CD4-positive, alpha-beta T cell treated with Interleukin-15 for 4 hours (primary cell): ENCODE results near the gene NBR1.
"Not testable (repeated sequence)": the region's sequence is repeated elsewhere in the genome, so short reads cannot be mapped to it uniquely, and the experiment has no call there.

Source experiments
- DNase-seq: peaks from one replicate; pipeline ENCODE4 v3.0.0-alpha.2; 2020; ENCODE audit warnings: low spot score

The NBR1 gene, protein sequence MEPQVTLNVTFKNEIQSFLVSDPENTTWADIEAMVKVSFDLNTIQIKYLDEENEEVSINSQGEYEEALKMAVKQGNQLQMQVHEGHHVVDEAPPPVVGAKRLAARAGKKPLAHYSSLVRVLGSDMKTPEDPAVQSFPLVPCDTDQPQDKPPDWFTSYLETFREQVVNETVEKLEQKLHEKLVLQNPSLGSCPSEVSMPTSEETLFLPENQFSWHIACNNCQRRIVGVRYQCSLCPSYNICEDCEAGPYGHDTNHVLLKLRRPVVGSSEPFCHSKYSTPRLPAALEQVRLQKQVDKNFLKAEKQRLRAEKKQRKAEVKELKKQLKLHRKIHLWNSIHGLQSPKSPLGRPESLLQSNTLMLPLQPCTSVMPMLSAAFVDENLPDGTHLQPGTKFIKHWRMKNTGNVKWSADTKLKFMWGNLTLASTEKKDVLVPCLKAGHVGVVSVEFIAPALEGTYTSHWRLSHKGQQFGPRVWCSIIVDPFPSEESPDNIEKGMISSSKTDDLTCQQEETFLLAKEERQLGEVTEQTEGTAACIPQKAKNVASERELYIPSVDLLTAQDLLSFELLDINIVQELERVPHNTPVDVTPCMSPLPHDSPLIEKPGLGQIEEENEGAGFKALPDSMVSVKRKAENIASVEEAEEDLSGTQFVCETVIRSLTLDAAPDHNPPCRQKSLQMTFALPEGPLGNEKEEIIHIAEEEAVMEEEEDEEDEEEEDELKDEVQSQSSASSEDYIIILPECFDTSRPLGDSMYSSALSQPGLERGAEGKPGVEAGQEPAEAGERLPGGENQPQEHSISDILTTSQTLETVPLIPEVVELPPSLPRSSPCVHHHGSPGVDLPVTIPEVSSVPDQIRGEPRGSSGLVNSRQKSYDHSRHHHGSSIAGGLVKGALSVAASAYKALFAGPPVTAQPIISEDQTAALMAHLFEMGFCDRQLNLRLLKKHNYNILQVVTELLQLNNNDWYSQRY

DNA sequence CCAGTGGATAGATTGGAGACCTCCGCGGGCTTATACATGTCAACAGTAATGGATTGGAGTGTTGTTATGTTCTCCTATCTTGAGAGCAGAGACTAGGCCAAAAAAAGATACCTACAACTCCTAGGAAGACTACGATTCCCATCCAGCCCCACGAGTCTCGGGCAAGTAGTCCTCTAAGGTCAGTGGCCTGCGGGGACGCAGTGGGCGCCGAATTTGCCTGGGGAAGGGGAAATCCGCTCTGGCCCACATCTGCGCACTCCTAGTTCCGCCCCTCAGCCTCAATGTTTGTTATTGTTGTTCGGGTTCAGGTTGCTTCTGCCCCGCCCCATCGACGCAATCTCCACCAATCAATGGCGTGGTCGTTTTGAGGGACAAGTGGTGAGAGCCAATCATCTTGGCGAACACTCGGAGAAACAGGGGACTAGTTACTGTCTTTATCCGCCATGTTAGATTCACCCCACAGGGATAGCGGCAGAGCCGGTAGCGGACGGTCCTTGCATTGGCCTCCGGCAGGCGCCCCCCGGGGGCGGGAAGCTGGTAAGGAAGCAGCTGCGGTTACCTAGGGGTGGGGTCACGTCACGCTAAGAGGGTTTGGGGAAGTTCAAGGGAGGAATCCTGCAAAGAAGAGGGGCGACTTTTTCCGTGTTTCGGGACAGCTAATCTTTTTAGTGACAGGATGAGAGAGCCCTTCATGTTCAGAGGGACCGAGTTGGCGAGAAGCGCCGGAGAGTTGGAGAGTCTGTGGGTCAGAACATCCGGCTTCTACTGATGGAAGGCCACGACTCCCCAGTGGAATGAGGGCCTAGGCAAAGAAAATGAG lies at the start of gene NBR1:
TSS of gene NBR1 (plus strand) at position 449 of the 820 bp plus-strand sequence. CDS start 4,586 bp downstream, outside the sequence.
- DNase-seq = peak; percentile 99

DNA sequence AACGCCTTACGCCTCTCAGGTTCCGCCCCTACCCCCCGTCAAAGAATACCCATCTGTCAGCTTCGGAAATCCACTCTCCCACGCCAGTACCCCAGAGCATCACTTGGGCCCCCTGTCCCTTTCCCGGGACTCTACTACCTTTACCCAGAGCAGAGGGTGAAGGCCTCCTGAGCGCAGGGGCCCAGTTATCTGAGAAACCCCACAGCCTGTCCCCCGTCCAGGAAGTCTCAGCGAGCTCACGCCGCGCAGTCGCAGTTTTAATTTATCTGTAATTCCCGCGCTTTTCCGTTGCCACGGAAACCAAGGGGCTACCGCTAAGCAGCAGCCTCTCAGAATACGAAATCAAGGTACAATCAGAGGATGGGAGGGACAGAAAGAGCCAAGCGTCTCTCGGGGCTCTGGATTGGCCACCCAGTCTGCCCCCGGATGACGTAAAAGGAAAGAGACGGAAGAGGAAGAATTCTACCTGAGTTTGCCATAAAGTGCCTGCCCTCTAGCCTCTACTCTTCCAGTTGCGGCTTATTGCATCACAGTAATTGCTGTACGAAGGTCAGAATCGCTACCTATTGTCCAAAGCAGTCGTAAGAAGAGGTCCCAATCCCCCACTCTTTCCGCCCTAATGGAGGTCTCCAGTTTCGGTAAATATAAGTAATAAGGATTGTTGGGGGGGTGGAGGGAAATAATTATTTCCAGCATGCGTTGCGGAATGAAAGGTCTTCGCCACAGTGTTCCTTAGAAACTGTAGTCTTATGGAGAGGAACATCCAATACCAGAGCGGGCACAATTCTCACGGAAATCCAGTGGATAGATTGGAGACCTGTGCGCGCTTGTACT lies 45.7 kb upstream of the NBR1 start, which contains the start of gene BRCA1:
TSS of gene BRCA1 (minus strand) at position 232 of the 834 bp plus-strand sequence. CDS start 1,268 bp downstream, outside the sequence.
- DNase-seq = peak; percentile 97

DNA sequence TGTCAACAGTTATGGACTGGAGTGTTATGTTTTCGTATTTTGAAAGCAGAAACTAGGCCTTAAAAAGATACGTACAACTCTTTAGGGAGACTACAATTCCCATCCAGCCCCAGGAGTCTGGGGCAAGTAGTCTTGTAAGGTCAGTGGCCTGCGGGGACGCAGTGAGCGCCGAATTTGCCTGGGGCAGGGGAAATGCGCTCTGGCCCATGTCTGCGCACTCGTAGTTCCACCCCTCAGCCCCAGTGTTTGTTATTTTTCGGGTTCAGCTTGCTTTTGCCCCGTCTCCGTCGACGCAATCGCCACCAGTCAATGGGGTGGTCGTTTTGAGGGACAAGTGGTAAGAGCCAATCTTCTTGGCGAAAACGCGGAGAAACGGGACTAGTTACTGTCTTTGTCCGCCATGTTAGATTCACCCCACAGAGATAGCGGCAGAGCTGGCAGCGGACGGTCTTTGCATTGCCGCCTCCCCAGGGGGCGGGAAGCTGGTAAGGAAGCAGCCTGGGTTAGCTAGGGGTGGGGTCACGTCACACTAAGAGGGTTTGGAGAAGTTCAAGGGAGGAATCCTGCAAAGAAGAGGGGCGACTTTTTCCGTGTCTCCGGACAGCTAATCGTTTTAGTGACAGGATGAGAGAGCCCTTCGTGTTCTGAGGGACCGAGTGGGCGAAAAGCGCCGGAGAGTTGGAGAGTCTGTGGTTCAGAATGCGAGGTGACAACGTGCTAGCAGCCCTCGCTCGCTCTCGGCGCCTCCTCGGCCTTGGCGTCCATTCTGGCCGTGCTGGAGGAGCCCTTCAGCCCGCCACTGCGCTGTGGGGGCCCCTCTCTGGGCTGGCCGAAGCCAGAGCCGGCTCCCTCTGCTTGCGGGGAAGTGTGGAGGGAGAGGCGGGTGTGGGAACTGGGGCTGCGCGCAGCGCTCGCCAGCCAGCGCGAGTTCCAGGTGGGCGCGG lies 44.8 kb upstream of the NBR1 start:
- no peak for DNase-seq

DNA sequence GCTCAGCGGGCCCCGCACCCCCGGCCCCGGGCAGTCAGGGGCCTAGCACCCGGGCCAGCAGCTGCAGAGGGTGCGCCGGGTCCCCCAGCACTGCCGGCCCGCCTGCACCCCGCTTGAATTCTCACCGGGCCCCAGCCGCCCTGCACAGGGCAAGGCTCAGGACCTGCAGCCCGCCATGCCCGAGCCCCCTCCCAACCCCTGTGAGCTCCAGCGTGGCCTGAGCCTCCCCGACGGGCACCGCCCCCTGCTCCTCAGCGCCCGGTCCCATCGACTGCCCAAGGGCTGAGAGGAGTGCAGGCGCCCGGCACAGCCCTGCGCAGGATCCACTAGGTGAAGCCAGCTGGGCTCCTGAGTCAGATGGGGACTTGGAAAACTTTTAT lies 44.1 kb upstream of the NBR1 start:
- DNase-seq = no peak

DNA sequence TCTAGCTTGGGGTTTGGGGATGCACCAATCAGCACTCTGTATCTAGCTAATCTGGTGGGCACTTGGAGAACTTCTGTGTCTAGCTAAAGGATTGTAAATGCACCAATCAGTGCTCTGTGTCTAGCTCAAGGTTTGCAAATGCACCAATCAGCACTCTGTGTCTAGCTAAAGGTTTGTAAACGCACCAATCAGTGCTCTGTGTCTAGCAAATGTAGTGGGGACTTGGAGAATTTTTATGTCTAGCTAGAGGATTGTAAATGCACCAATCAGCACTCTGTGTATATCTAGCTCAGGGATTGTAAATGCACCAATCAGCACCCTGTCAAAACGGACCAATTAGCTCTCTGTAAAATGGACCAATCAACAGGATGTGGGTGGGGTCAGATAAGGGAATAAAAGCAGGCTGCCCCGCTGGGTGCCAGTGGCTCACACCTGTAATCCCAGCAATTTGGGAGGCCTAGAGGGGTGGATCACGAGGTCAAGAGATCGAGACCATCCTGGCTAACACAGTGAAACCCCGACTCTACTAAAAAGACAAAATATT lies 43.6 kb upstream of the NBR1 start:
- DNase-seq = not testable (repeated sequence)

DNA sequence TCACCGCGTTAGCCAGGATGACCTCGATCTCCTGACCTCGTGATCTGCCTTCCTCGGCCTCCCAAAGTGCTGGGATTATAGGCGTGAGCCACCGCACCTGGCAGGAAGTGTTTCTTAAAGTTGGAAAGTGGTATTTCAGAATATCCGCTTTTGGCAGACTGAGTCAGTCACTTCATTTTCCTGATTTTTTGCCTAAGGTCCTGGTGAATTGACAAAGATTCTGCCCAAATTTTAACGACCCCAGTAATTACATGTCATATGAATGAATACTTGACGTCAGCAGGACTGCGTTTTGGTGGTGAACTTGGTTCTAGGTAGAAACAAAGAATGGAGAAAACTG lies 41.4 kb upstream of the NBR1 start:
- DNase-seq = no peak

DNA sequence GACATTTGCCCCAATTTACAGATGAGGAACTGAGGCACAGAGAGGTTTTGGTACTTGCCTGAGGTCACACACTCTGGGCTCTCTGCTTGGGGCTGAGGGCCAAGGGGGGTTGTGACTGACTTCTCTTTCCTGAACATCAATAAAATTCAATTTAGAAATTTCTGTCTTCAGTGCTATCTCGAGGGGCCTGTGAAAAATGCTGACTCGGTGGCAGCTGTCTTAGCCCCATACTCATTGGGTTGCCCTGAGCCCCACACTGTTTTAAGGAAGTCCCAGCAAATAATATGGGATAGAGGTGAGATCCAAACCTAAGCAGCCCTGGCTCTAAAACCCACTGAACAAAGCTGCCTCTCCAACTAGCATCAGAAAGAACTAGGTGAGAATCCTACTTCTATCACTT lies 38.9 kb upstream of the NBR1 start:
- no peak for DNase-seq

DNA sequence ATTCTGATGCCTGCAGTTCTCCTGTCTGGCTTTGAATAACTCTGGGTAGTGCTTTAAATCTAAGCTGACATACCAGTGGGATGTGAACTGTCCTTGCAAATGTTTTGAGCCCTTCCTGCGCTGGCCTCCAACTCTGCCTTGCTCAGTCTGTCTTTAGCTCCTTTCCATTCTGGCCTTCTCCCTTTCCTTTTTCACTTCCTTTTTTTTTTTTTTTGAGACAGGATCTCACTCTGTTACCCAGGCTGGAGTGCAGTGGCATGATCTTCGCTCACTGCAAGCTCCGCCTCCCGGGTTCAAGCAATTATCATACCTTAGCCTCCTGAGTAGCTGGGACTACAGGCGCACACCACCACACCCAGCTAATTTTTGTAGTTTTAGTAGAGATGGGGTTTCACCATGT lies 37.6 kb upstream of the NBR1 start:
- DNase-seq = not testable (repeated sequence)

DNA sequence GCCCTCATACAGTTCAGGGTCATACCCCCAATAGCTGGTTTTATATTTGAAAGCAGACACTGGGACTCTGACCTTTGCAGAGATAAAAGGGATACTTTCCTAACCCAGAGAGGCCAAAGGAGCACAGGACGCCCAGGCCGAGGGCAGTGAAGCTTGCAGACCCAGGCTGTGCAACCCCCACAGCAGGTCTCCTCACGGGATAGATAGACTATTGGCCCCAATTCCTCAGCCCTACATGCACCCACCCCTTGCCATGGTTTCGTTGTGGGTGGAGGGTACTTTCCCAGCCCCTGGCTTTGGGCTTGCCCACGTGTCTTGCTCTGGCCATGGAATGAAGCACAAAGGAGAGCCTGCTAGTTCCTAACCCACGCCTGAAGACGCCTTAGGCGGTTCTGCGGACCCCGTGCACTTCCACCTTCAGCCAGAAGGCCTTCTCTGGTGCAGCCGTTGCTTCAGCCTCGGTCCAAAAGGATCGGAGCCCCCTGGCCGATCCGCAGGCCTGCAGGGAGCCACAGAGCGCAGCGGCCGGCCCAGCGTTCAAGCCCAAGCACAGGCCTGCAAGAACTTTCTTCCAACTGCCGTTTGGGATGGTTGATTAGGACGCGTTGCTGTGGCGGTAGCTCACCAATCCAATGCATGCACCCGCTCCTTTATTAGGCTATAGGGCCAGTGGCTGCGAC lies 36.1 kb upstream of the NBR1 start:
- DNase-seq = no peak

DNA sequence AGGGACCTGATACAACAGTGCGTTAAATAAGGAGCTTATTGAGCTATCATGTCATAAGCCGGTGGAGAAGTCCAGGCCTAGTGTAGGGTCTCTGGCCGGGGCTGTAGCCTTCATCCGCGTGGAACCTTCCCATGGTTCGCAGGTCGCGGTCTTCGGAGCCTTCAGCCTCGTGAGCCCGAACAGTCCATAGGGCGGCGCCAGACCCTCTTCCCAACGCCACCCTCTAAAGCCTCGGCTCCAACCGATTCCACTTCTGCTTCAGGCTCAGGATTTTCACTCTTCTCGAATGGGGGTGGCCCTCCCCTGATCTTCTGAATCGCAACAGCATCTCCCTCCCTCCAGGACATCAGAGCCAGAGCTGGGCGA lies 35.6 kb upstream of the NBR1 start:
- no peak for DNase-seq

DNA sequence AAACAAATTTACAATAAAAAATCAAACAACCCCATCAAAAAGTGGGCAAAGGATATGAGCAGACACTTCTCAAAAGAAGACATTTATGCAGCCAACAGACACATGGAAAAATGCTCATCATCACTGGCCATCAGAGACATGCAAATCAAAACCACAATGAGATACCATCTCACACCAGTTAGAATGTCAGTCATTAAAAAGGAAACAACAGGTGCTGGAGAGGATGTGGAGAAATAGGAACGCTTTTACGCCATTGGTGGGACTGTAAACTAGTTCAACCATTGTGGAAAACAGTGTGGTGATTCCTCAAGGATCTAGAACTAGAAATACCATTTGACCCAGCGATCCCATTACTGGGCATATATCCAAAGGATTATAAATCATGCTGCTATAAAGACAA lies 34.4 kb upstream of the NBR1 start:
- not testable (repeated sequence) for DNase-seq

DNA sequence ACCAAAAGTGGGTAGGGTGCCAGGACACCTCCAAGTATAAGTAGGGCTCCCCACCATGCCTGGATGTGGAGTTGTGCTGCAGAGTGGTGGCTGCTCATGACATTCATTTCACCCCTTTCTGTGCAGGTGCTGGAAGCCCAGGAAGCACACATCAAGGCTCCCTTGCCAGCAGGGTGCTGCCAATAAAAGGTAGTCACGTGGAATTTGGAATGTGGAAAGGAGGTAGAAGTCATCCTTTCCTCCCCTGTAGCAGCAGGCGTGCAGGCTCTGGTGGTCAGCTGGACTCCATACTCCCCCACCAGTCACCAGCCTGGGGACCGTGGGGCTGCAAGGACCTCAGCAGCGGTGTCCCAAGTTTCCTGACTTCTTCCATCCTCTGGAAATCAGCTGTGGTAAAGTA lies 32.5 kb upstream of the NBR1 start:
- DNase-seq = not testable (repeated sequence)

DNA sequence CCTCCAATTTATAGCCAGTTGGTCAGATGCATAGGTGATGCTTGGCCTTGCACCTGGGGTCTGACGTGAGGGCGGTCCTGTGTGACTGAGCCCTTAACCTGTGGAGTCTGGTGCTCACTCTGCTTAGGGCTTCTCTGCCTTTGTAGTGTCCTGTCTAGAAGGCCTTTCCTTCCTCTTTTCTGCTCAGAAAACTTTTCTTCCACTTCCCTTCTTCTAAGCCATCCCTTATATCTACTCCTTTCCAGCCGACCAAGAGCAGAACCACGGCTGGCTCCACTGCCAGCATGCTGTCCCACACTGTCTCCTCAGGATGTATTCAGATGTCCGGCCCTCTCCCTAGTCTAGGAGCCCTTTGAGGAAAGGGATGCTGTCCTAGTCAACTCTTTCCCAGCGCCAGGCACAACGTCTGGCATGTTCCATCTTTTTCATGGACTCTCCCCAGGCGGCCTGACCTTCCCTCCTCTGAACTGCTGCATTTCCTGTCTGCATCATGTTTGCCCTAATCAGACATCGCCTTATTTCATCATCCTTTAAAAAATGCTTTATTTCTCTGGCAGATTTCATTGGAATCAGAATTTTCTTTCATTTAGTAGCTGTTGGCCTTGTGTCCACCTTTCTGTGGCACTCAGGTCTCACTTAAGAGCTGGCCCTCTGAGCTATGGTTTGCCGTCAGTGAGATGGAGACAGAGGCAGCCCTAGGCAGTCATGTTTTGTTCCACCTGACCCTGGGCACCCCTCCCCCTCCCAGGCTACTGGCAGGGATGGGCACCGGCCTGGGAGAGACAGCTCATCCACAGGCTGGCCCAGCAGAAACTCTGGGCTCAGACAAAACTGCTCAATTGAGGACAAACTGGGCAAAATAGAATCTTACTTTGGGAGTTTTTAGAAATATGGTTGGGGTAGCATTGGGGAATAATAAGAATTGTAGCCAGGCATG lies 30.4 kb upstream of the NBR1 start:
- DNase-seq = no peak

DNA sequence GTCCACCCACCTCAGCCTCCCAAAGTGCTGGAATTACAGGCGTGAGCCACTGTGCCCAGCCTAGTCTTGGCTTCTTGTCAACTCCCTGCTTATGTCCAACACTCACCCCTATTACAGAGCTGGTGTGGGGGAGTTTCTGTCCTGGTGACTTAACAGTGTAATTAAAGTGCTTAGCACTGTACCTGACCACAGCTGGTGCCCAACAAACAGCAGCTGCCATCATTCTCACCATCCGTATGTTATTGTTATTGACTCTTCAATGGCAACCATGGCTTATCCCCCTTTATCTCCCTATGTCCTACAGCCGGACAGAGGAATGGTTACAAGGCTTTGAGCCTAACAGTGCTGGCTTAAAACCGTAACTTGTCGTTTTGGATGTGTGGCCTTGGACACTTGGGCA lies 28.9 kb upstream of the NBR1 start:
- no peak for DNase-seq

DNA sequence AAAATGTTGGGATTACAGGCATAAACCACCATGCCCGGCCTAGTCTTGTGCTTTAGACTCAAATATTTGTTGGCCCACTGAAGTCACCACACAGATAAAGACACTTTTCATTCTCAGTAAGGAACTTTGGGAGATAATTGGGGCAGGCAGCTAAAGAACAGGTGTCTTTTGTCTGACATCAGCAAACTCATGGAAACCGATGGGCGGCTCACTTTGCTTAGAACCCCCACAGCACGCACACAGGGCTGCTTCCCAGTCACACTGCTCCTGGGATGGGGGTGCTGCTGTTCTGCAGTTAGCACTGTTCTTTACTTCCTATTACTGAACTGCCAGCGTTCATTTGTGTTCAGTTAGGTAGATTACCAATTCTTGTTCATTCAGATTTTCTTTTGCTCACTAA lies 27.8 kb upstream of the NBR1 start:
- no peak for DNase-seq

DNA sequence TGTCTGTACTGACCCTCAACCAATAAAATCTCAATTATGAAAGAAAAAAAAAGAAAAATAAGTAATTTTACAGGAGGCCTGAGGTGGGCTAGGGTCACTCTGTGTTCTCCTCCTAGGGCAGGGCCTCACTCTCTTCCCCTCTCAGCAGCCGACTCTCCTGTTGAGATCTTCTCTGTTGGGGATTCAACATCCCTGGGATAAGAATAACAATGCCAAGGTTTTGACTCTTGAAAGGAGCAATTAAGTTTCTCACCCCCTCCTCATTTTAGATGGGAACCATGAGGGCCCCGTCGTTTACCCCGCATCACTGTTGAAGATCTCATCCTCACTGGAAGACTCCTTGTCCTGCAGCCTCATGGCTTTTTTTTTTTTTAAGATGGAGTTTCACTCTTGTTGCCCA lies 24.4 kb upstream of the NBR1 start:
- no peak for DNase-seq

DNA sequence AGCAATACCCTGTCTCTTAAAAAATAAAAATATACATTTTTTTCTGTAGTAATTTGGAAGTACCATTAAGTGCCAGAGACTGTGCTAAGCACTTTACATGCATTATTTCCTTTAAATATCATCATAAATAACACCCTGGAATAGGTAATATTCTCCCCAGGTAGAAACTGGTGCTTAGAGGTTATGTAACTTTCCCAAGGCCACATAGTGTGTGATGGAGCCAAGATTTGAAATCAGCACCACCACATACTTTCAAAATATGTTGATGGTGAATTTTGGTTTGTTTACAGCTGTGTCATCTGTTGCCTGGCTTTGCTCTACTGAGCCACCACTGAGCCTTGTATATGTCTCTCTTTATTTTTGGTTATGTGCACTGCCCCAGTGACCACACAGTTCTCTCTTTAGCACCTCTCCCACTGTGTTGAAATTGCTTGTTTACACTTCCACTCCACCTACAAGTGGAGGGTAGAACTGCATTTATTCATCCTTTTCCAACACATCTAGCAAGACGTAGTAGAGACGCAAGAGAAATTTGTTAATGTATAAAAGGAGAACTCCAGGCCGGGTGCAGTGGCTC lies 19.0 kb upstream of the NBR1 start:
- DNase-seq = no peak
